Measurements from ENCODE around the gene NEU4.

DNA sequence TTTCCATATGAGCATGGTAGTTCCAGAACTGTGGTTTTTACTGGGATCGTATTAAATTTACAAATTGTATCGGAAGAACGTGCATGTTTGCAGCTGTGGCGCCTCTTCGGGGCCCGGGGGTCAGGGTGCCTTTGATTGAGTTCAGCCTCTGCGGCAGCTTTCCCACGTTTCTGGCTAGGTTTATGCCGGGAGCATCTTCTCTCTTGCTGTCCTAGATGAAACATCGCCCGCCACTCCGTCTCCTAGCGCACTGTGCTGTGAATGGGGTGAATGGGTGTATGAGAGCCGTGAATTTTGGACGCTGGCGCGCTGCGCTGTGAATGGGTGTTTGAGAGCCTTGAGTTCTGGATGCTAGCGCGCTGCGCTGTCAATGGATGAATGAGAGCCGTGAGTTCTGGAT is 37.4 kb downstream of the NEU4 start:
- TF ChIP-seq CTCF (IDR thresholded peaks at IDR 0.05) (no peak), ZNF219 (CRISPR knock-in tag; IDR thresholded peaks at IDR 0.05; ENCODE audit: borderline replicate concordance) (no peak), ZNF232 (CRISPR knock-in tag; IDR thresholded peaks at IDR 0.05) (no peak), NFE2L1 (CRISPR knock-in tag; IDR thresholded peaks at IDR 0.05) (no peak), TCF7 (CRISPR knock-in tag; IDR thresholded peaks at IDR 0.05; ENCODE audit: low read depth) (no peak), SMAD4 (CRISPR knock-in tag; IDR thresholded peaks at IDR 0.05) (no peak), ERG (CRISPR knock-in tag; IDR thresholded peaks at IDR 0.05) (no peak), SMAD3 (CRISPR knock-in tag; IDR thresholded peaks at IDR 0.05; ENCODE audit: borderline replicate concordance) (no peak), NR3C1 (CRISPR knock-in tag; conservative IDR thresholded peaks at IDR 0.05; ENCODE audit: low read depth) (no peak), FOXK1 (CRISPR knock-in tag; IDR thresholded peaks at IDR 0.05) (no peak), ZNF396 (CRISPR knock-in tag; IDR thresholded peaks at IDR 0.05; ENCODE audit: borderline replicate concordance) (no peak), CREB1 (CRISPR knock-in tag; IDR thresholded peaks at IDR 0.05) (no peak)
- TF ChIP-seq, protein P1, sequence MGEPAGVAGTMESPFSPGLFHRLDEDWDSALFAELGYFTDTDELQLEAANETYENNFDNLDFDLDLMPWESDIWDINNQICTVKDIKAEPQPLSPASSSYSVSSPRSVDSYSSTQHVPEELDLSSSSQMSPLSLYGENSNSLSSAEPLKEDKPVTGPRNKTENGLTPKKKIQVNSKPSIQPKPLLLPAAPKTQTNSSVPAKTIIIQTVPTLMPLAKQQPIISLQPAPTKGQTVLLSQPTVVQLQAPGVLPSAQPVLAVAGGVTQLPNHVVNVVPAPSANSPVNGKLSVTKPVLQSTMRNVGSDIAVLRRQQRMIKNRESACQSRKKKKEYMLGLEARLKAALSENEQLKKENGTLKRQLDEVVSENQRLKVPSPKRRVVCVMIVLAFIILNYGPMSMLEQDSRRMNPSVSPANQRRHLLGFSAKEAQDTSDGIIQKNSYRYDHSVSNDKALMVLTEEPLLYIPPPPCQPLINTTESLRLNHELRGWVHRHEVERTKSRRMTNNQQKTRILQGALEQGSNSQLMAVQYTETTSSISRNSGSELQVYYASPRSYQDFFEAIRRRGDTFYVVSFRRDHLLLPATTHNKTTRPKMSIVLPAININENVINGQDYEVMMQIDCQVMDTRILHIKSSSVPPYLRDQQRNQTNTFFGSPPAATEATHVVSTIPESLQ (CRISPR knock-in tag; IDR thresholded peaks at IDR 0.05) = no peak
- TF ChIP-seq, protein P2, sequence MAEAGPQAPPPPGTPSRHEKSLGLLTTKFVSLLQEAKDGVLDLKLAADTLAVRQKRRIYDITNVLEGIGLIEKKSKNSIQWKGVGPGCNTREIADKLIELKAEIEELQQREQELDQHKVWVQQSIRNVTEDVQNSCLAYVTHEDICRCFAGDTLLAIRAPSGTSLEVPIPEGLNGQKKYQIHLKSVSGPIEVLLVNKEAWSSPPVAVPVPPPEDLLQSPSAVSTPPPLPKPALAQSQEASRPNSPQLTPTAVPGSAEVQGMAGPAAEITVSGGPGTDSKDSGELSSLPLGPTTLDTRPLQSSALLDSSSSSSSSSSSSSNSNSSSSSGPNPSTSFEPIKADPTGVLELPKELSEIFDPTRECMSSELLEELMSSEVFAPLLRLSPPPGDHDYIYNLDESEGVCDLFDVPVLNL (CRISPR knock-in tag; IDR thresholded peaks at IDR 0.05; ENCODE audit: borderline replicate concordance, low read depth) = no peak
